G401.6 (cell line): ENCODE results near the gene TECPR1.

Experiments used
- FAIRE-seq: peaks from 2 replicates; lab custom pipeline; 2012; peaks lifted over from hg19 to GRCh38; lab: Jason Lieb, UNC

The TECPR1 gene

GRCh38 chr7:98189559-98189958 lies 62.5 kb downstream of the TECPR1 start:
- FAIRE-seq: no peak

GRCh38 chr7:98187138-98187502 lies 64.9 kb downstream of the TECPR1 start:
- no peak for FAIRE-seq

- no peak for FAIRE-seq
Measured at GRCh38 chr7:98186452-98187137, 65.4 kb downstream of the TECPR1 start.

GRCh38 chr7:98185101-98185500 lies 66.9 kb downstream of the TECPR1 start:
- no peak for FAIRE-seq

GRCh38 chr7:98180751-98181150 lies 71.3 kb downstream of the TECPR1 start:
- FAIRE-seq: no peak

- FAIRE-seq: no peak
Measured at GRCh38 chr7:98178762-98179490, 73.1 kb downstream of the TECPR1 start.

- FAIRE-seq: no peak
Measured at GRCh38 chr7:98178321-98178720, 73.7 kb downstream of the TECPR1 start.

- FAIRE-seq: no peak
Measured at GRCh38 chr7:98177553-98177952, 74.5 kb downstream of the TECPR1 start.

- FAIRE-seq: no peak
Measured at GRCh38 chr7:98175260-98175940, 76.6 kb downstream of the TECPR1 start.

- no peak for FAIRE-seq
Measured at GRCh38 chr7:98174334-98175259, 77.4 kb downstream of the TECPR1 start.

GRCh38 chr7:98171449-98171848 lies 80.6 kb downstream of the TECPR1 start:
- no peak for FAIRE-seq

- FAIRE-seq: no peak
Measured at GRCh38 chr7:98170966-98171365, 81.1 kb downstream of the TECPR1 start.

GRCh38 chr7:98168904-98169621 lies 83.0 kb downstream of the TECPR1 start:
- FAIRE-seq: no peak

- FAIRE-seq: peak; percentile 89
Measured at GRCh38 chr7:98168181-98168903, 83.7 kb downstream of the TECPR1 start.

- FAIRE-seq: no peak
Measured at GRCh38 chr7:98167653-98168052, 84.4 kb downstream of the TECPR1 start.

GRCh38 chr7:98166668-98166970 lies 85.4 kb downstream of the TECPR1 start:
- FAIRE-seq: no peak

GRCh38 chr7:98165827-98166667 lies 86.0 kb downstream of the TECPR1 start:
- FAIRE-seq: peak; percentile 33
